ENCODE data around the gene SMYD3. TPM values are rescaled to one million over a fixed set of nuclear protein-coding genes. Genes with fewer than 3 reads are reported as not detected.
A peak's percentile ranks its signal among the peaks of the same experiment; 100 is the strongest.

Gene SMYD3
- total and polyA plus RNA-seq, 10 of the 15 experiments (the other 5 are each of a cell fraction or from before 2014, with no cell fraction given) = 18.3 to 54.0 (median 24.8) TPM

DNA sequence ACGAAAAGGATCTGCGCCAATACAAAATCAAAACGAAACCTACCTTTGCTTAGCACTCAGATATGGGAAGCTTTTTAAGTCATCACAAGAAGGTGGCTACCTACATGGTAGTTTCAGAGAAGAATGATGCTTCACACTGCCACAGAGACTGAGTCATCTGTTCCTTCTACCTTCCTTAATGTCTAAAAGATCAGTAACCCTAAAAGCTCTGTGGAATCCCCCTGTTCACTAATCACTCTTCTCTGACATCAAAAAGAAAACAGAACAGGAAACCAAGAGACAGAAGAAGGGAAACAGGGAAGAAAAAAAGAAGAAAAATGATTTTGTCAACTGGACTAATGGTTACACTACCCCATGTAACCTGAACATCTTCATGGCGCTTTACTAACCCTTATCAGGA is 177.2 kb downstream of the SMYD3 start (continued):
- TF ChIP-seq, protein P1, sequence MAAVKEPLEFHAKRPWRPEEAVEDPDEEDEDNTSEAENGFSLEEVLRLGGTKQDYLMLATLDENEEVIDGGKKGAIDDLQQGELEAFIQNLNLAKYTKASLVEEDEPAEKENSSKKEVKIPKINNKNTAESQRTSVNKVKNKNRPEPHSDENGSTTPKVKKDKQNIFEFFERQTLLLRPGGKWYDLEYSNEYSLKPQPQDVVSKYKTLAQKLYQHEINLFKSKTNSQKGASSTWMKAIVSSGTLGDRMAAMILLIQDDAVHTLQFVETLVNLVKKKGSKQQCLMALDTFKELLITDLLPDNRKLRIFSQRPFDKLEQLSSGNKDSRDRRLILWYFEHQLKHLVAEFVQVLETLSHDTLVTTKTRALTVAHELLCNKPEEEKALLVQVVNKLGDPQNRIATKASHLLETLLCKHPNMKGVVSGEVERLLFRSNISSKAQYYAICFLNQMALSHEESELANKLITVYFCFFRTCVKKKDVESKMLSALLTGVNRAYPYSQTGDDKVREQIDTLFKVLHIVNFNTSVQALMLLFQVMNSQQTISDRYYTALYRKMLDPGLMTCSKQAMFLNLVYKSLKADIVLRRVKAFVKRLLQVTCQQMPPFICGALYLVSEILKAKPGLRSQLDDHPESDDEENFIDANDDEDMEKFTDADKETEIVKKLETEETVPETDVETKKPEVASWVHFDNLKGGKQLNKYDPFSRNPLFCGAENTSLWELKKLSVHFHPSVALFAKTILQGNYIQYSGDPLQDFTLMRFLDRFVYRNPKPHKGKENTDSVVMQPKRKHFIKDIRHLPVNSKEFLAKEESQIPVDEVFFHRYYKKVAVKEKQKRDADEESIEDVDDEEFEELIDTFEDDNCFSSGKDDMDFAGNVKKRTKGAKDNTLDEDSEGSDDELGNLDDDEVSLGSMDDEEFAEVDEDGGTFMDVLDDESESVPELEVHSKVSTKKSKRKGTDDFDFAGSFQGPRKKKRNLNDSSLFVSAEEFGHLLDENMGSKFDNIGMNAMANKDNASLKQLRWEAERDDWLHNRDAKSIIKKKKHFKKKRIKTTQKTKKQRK (IDR thresholded peaks at IDR 0.05; ENCODE audit: low read depth, low read length) = no peak
- TF ChIP-seq NFXL1 (IDR thresholded peaks at IDR 0.05; ENCODE audit: borderline replicate concordance) = no peak
- peak; percentile 94 for TF ChIP-seq JUNB (IDR thresholded peaks at IDR 0.05)
- peak; percentile 53; the same call in 1 of the 2 replicates for TF ChIP-seq PAX5 (IDR thresholded peaks at IDR 0.05; ENCODE audit: borderline replicate concordance, low read depth, low read length)
- TF ChIP-seq, protein P2, sequence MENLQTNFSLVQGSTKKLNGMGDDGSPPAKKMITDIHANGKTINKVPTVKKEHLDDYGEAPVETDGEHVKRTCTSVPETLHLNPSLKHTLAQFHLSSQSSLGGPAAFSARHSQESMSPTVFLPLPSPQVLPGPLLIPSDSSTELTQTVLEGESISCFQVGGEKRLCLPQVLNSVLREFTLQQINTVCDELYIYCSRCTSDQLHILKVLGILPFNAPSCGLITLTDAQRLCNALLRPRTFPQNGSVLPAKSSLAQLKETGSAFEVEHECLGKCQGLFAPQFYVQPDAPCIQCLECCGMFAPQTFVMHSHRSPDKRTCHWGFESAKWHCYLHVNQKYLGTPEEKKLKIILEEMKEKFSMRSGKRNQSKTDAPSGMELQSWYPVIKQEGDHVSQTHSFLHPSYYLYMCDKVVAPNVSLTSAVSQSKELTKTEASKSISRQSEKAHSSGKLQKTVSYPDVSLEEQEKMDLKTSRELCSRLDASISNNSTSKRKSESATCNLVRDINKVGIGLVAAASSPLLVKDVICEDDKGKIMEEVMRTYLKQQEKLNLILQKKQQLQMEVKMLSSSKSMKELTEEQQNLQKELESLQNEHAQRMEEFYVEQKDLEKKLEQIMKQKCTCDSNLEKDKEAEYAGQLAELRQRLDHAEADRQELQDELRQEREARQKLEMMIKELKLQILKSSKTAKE (IDR thresholded peaks at IDR 0.05; ENCODE audit: low read depth, poor library complexity, severe bottlenecking) = peak; percentile 83
- TF ChIP-seq, protein P3, sequence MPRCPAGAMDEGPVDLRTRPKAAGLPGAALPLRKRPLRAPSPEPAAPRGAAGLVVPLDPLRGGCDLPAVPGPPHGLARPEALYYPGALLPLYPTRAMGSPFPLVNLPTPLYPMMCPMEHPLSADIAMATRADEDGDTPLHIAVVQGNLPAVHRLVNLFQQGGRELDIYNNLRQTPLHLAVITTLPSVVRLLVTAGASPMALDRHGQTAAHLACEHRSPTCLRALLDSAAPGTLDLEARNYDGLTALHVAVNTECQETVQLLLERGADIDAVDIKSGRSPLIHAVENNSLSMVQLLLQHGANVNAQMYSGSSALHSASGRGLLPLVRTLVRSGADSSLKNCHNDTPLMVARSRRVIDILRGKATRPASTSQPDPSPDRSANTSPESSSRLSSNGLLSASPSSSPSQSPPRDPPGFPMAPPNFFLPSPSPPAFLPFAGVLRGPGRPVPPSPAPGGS (IDR thresholded peaks at IDR 0.05; ENCODE audit: borderline replicate concordance, insufficient read depth, low read depth, low read length, poor library complexity, severe bottlenecking) = peak; percentile 64
- TF ChIP-seq FOS (IDR thresholded peaks at IDR 0.05; ENCODE audit: borderline replicate concordance, extremely low read depth, insufficient read length) = no peak
- no peak for TF ChIP-seq MXI1 (IDR thresholded peaks at IDR 0.05; ENCODE audit: low read depth, low read length)
- TF ChIP-seq BRCA1 (IDR thresholded peaks at IDR 0.05; ENCODE audit: low read depth, low read length) = no peak
- no peak for TF ChIP-seq POLR2A (IDR thresholded peaks at IDR 0.05; ENCODE audit: low read depth, low read length)
- TF ChIP-seq NFYA (IDR thresholded peaks at IDR 0.05; ENCODE audit: borderline replicate concordance, low read depth, low read length) = no peak
- TF ChIP-seq GABPA (IDR thresholded peaks at IDR 0.05; ENCODE audit: low read depth) = peak; percentile 50; the same call in 1 of the 2 replicates
- 0 out of 2 replicates have a peak, but pooled peaks have one; percentile 71 for TF ChIP-seq CBX5 (IDR thresholded peaks at IDR 0.05; ENCODE audit: low read depth)
- TF ChIP-seq KDM1A (IDR thresholded peaks at IDR 0.05; ENCODE audit: borderline replicate concordance) = no peak
- no peak for TF ChIP-seq SREBF2 (IDR thresholded peaks at IDR 0.05; ENCODE audit: low read length)
- peak; percentile 79 for TF ChIP-seq TCF7 (IDR thresholded peaks at IDR 0.05; ENCODE audit: borderline replicate concordance)
- TF ChIP-seq IKZF2 (IDR thresholded peaks at IDR 0.05) = peak; percentile 94 to 96
- no peak for TF ChIP-seq ZNF274 (IDR thresholded peaks at IDR 0.05; ENCODE audit: insufficient read depth, insufficient read length)
- peak; percentile 86 for TF ChIP-seq RUNX3 (IDR thresholded peaks at IDR 0.05; ENCODE audit: low read length)
- TF ChIP-seq, protein P4, sequence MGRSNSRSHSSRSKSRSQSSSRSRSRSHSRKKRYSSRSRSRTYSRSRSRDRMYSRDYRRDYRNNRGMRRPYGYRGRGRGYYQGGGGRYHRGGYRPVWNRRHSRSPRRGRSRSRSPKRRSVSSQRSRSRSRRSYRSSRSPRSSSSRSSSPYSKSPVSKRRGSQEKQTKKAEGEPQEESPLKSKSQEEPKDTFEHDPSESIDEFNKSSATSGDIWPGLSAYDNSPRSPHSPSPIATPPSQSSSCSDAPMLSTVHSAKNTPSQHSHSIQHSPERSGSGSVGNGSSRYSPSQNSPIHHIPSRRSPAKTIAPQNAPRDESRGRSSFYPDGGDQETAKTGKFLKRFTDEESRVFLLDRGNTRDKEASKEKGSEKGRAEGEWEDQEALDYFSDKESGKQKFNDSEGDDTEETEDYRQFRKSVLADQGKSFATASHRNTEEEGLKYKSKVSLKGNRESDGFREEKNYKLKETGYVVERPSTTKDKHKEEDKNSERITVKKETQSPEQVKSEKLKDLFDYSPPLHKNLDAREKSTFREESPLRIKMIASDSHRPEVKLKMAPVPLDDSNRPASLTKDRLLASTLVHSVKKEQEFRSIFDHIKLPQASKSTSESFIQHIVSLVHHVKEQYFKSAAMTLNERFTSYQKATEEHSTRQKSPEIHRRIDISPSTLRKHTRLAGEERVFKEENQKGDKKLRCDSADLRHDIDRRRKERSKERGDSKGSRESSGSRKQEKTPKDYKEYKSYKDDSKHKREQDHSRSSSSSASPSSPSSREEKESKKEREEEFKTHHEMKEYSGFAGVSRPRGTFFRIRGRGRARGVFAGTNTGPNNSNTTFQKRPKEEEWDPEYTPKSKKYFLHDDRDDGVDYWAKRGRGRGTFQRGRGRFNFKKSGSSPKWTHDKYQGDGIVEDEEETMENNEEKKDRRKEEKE (IDR thresholded peaks at IDR 0.05) = no peak
- no peak for TF ChIP-seq TCF3 (IDR thresholded peaks at IDR 0.05; ENCODE audit: borderline replicate concordance, insufficient read depth, low read depth, low read length)
- no peak for TF ChIP-seq WRNIP1 (IDR thresholded peaks at IDR 0.05; ENCODE audit: borderline replicate concordance, low read depth, low read length)
- TF ChIP-seq SMAD5 (IDR thresholded peaks at IDR 0.05; ENCODE audit: low read depth) = no peak
